ENCODE measurements around the gene NMD3.
"Not testable (repeated sequence)": the region's sequence is repeated elsewhere in the genome, so short reads cannot be mapped to it uniquely, and the experiment has no call there.

NMD3 gene

DNA sequence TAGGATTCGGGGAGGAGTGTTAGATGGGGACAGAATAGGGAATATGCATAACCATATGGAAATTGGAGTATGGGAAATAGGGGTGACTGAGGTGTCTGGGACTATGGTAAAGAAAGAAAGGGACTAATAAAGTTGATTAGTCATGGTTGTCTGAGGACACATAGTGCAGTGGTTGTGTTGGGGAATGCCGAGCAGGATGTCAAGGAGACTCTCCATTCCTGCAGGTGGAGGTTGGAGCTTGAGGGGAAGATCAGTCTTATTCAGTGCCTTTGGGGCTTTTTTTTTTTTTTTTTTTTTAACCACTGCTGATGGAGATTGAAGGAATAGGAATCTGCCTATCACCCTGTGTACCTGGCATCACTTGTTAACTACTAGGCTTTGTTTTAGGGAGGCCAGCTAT lies 10.8 kb downstream of the NMD3 start:
- DNase-seq (ENCODE audit: low read depth in 3 of 3): no peak

DNA sequence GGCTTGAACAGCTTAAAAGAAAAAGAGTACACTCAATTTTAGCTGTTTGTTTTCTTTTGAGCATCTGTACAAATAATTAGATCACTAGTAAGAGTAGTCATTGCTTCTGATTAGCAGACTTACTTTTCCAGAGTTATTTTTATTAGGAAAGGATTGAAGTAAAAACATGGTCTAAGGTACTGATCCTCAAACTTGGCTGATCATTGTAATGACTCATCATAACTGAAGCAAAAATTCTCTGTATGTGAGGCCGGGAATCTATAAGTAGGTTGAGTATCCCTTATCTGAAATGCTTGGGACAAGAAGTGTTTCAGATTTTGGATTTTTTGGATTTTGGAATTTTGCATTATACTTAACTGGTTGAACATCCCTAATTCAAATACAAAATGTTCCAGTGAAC lies 12.4 kb downstream of the NMD3 start:
- DNase-seq (ENCODE audit: low read depth in 3 of 3): no peak

DNA sequence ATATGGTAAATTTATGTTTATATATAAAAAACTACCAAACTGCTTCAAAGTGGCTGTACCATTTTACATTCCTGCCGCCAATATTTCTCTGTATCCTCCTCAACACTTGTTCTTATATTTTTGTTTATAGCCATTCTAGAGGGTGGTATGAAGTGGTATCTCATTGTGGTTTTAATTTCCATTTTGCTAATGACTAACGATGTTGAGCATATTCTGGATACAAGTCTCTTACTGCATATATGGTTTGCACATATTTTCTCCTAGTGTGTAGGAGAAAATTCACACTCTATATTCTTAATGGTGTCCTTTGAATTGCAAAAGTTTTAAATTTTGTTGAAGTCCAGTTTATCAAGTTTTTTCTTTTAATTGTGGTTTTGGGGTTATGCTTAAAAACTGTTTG lies 15.1 kb downstream of the NMD3 start:
- no peak for DNase-seq (ENCODE audit: low read depth in 3 of 3)

DNA sequence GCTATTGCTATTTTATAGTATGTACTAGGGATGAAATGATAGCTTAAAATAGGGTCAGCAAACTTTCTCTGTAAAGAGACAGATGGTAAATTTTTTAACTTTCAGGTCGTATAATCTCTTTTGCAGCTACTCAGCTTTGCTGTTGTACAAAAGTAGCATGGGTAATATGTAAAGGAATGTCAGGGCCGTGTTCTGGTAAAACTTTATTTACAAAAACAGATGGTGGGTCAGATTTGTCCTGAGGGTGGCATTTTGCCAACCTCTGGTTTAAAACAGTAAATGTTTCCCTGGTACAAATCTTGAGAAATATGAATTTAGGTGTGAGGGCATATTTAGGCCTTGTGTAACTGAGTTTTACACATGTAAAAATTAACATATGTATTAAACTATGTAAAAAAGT lies 18.6 kb downstream of the NMD3 start:
- DNase-seq (ENCODE audit: low read depth in 3 of 3): no peak

DNA sequence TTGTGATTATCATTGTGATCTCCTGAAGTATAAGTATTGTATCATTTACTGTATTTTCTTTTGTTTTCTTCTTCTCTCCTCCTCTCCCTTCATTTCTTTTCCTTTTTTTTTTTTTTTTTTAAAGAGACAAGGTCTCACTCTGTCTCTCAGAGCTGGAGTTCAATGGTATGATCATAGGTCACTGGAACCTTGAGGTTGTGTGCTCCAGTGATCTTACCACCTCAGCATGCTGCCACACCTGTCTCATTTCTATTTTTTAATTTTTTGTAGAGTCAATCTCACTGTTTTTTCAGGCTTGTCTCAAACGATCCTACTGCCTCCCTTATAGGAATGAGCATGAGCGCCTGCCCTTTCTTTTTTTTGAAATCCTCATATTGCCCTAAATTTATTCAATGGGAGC lies 23.4 kb downstream of the NMD3 start:
- DNase-seq (ENCODE audit: low read depth in 3 of 3): no peak

DNA sequence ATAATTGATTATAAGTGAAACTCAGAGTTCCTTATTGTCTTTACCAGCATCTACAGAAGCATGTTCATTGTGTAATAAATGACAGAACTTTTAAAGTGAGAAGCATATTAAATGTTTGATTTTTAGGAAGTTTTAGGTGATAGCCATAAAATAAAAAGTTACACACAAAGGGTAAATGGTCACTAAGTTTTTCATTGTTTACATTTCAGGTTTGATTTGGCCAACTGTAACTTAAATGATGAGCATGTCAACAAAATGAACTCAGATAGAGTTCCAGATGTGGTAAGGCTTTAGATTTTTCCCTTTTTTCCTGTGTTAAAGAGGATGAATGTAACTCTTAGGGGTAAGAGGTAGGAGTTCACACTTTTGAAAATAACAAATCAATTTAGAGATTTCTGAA lies 25.9 kb downstream of the NMD3 start:
- no peak for DNase-seq (ENCODE audit: low read depth in 3 of 3)

DNA sequence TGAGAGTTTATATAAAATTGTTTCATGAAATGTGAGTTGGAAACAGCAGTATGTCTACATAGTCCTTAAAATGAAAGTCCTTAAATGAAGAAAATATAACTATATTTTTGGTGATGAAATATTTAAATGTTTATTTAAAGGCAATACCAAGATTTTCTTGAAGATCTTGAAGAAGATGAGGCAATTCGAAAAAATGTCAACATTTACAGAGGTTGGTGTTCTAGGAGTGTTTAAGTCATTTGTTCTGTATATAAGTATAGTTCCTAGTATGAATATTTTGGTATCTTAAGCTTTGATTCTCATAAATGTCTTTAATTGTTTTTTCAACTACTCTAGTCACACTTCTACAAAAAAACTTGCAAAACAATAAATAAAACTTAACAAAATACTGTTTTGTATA lies 29.0 kb downstream of the NMD3 start:
- no peak for DNase-seq (ENCODE audit: low read depth in 3 of 3)

DNA sequence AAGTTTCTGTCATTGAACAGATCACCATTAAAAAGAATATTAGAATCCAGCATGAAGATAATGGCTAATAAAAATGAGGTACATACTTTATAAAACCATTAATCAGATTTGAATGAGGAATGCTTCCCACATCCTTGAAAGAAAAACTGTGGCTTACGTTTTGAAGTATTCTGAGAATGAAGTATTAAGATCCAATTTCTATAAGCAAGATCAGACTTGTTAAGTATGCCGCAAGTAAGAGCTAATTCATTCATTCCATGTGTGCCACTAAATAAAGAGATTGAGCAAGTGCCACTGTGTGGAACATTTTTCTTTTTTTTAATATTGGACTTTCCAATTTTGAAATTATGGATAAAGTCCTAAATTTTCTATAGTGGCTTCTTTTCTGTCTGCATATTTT lies 30.6 kb downstream of the NMD3 start:
- no peak for DNase-seq (ENCODE audit: low read depth in 3 of 3)

DNA sequence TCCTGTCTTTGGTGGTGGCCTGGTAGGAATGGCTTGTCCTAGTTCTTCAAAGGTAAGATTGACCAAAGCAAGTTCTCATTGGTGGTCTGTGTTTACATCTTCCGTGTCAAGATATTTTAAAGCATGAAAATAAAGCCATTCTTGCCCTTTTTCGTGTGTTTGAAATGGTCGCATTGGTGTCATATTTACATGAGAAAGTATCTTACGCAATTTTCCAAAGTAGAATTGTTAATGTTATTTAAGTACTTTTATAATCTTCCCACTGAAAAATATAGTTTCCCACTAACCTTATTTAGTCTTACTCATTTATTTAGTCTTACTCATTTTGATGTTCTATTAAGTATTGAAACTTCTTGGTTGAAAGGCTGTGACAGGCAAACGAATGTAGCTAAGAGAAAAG lies 31.0 kb downstream of the NMD3 start:
- no peak for DNase-seq (ENCODE audit: low read depth in 3 of 3)

DNA sequence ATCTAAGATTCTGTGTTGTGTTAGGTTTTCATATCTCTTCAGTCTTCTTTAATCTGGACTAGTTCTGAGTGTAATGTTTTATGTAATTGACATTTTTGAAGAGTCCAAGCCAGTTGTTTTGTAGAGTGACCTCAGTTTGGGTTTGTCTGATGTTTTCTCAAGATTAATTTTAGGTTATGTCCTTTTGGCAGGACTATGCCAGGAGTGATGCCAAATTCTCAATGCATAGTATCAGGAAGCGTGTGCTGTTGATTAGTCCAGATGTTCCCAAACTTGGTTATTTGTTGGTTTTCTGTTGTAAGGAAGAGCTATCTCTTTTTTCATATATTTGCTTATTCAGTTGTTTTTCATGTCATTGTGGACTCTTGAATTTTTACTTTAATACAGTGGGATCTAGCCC lies 32.6 kb downstream of the NMD3 start:
- no peak for DNase-seq (ENCODE audit: low read depth in 3 of 3)

DNA sequence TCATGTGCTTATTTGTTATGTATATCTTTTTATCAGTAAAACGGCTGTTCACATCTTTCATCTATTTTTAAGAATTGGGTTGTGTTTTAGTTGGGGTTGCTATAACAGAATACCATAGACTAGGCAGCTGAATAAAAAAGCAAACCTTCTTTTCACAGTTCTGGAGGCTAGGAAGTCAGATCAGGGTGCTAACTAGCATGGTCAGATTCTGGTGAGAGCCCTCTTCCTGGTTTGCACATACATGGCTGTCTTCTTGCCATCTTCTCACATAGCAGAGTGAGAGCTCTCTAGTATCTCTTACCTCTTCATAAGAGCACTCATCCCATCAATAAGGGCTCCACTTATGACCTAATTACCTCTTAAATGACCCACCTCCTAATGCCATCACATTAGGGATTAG lies 33.8 kb downstream of the NMD3 start:
- DNase-seq (ENCODE audit: low read depth in 3 of 3): no peak

DNA sequence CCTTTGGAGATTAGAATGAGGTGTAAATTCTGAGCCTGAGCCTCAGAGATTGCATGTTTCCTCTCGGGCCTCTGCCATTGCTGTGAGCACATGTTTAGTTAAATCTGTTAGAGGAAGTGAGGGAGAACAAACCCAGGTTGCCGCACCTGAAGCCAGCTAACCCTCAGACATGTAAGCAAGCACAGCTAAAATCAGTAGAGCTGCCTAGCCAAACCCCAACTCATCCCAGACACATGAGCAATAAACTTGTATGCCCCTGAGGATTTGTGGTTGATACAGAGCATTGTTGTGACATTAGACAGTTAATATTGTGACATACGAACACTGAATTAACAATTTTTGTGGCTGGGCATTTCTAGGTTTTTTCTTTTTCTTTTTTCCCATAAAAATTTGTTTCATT lies 41.9 kb downstream of the NMD3 start:
- DNase-seq (ENCODE audit: low read depth in 3 of 3): no peak

DNA sequence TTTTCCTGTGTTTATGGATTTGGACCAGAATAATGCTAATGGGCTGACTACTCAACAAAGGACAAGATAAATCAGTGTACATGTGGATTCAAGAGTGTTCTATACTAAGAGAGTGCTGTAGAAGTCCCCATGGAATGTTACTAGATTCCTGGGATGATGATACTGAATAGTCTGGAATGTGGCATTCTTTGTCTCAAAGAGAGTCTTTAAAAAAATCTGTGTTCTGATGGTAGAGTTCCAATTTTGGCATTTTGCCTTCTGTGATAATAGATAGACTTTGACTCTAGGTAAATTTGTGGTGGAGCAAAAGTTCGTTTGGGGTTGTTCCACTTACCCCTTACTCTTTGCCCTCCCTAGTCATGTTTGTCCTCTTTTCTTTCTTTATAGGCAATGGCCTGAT lies 43.7 kb downstream of the NMD3 start:
- DNase-seq (ENCODE audit: low read depth in 3 of 3): no peak

DNA sequence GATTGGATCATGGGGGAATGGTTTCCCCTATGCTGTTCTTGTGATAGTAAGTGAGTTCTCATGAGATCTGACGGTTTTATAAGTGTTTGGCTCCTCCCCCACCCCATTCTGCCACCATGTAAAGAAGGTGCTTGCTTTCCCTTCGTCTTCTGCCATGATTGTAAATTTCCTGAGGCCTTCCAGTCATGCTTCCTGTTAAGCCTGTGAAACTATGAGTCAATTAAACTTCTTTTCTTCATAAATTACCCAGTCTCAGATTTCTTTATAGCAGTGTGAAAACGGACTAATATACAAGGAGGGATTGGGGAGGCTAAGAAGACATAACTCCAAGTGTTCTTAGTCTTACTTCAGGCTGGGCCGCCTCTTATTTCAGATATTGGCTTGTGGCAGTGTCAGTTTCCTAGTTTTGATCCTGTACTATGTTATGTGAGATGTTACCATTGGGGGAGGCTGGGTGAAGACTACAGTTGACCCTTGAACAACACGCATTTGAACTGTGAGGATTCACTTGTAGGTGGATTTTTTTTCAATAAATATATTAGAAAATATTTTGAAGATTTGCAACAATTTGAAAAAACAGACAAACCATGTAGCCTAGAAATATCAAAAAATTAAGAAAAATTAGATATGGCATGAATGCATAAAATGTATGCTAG lies 44.9 kb downstream of the NMD3 start:
- DNase-seq (ENCODE audit: low read depth in 3 of 3): no peak

DNA sequence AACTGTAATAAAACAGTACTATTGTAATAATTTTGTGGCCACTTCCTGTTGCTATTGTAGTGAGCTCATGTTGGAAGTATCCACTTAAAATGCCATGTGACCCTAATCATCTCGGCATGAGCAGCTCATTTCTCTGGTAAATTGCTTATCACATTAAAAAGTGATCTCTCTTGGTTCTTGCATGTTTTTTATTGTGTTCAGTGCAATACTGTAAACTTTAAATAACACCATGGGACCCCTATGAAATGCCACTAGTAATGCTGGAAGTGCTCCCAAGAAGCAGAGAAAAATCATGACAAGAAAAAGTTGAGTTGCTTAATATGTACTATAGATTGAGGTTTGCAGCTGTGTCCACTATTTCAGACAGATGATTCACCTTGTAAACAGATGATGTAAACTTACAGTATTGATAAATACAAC lies 45.6 kb downstream of the NMD3 start:
- DNase-seq (ENCODE audit: low read depth in 3 of 3): no peak

DNA sequence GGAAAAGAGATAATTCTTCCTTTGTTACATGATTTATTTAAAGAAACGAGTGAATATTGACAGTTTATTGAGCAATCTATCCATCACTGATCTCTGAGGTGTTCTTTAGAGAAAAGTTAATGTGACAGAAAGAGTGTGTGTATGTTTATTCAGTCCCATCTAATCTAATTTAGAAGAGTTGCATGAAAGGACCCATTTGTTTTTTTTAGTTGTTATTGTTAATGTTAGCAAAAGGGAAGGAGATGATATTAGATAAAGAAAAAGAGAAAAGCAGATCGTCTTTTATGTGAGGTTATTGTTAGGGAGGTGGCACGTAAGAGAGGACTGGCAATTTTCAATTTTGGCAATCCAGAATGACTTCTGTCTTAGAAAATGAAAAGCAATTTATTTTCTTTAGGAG lies 46.5 kb downstream of the NMD3 start:
- no peak for DNase-seq (ENCODE audit: low read depth in 3 of 3)

DNA sequence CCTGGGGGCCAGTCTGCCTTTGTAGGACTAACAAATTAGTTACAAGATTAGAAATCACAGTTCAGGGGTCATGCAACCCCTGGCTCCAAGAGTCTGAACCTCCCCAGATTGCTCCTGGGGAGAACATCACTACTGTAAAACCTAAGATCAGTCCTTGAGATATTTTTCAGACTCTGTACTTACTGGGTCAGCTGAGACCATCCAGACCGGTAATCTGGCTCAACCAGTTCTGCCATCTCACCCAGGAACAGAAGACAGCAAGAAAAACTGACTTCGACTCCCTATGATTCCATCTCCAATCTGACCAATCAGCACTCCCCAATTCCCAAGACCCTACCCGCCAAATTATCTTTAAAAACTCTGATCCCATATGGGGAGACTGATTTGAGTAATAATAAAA lies 47.5 kb downstream of the NMD3 start:
- DNase-seq (ENCODE audit: low read depth in 3 of 3): no peak

DNA sequence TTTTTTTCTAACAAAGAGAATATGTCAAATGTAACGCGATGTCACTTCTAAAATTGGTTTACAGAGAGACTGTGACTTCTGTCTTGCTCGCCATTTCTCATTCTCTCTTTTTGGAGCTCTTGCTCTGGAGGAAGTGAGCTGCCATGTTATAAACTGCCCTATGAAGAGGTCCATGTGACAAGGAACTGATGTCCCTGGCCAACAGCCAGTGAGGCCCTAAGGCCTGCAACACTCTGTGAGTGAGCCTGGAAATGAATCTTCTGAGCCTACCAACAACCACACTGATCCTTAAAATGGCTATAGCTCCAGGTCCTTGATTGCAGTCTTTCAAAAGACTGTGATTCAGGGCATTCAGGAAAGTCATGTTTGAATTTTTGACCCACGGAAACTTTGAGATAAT lies 49.9 kb downstream of the NMD3 start:
- no peak for DNase-seq (ENCODE audit: low read depth in 3 of 3)

DNA sequence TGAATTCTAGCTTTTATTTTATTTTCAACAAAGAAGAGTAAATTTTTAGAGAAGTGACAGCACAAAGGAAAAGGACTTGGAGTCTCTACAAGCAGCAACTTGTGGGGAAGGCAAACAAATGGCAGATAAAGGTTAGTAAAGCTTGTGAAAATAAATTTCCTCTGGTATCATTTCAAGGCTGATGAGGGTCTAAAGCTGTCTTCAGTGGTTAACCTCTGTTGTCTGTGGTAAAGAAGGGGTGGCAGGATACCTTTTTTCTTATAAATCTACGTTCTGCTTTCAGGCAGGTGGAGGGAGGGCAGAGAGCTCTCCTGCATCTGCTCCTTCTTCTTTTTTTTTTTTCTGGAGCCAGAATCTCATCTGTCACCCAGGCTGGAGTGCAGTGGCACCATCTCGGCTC lies 50.5 kb downstream of the NMD3 start:
- DNase-seq (ENCODE audit: low read depth in 3 of 3): no peak

DNA sequence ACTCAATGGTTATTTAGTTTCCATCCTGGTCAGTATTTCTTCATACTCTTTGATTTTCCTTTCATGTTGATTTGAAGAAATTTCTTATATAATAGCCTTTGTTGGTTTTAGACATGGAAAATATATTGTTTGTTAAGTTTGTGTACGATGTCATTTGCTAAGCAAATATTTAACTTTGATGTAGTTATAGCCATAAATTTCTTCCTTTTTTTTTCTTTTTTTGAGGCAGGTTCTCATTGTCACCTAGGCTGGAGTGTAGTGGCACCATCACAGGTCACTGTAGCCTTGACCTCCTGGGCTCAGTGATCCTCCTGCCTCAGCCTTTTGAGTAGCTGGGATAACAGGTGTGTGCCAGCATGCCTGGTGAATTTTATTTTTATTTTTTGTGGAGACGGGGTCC lies 51.4 kb downstream of the NMD3 start:
- DNase-seq (ENCODE audit: low read depth in 3 of 3): no peak

DNA sequence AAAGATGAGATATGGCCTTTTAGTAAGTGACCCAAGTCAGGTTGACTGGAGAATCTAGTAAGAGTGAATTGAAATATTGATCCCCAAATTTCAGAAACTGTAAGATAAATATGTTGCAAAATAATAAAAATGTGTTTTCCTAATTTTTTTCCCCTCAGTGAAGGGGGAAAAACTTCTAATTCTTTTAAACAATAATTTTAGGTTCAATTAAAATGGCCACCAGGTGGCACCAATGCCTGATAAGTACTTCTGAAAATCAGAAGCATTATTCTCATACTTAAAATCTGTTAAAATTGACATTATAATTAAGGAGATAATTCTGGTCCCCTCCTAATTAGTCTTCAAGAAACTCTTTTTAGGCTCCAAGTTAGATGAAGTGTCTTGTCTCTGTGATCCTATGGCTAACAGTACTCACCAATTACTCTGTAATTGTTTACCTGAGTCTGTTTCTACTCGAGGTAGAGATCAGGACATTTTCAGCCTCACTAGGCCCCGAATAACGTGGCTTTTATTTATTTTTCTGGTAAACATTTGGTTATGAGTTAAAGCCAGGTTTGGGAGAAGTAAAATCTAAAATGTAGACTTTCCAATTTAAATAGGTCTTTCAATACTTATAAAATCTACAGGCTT lies 52.6 kb downstream of the NMD3 start:
- DNase-seq (ENCODE audit: low read depth in 3 of 3): peak in 1 of 3 donors; percentile 12

DNA sequence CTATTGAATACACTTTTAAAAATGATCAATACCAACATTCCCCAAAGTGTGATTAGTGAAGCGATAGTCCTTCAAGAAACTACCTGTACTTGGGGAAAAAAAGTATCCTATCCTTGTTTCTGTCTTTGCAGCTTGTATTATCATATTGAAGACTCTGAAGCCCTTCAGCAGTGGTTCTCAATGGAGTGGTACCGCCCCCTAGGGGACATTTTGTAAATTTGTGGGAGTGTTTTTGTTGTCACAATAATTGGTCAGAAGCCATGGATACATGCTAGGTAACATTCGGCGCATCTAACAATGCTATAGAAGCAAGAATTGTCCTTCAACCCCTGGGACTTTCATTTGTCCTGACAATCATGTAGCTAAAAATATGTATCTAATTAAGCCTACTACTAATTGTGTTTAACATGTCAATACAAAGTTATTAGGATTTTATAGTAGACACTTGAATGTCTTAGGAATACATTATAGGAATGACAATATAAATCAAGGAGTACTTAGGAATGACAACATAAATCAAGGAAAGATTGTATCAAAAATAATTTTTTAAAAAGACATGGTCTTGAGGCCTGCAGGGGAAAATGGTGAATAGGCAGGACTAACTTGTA lies 53.7 kb downstream of the NMD3 start:
- DNase-seq (ENCODE audit: low read depth in 3 of 3): peak; percentile 9 to 33 (median 32)

DNA sequence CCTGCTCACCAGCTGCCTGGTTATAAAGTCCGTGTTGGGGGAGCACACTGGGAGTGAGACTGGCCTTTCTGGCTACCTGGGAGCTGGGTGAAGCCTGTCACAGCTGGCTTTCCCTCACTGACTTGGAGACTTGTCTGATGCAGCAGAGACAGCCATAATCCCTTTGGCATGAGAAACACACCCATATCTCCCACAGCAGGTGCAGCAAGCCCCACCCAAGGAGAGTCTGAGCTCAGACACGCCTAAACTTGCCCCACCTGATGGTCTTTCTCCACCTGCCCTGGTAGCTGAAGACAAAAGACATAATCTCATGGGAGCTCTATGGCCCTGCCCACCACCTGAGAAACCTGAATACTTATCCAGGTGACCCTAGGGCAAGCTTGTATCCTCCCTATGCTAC lies 54.8 kb downstream of the NMD3 start:
- no peak for DNase-seq (ENCODE audit: low read depth in 3 of 3)

DNA sequence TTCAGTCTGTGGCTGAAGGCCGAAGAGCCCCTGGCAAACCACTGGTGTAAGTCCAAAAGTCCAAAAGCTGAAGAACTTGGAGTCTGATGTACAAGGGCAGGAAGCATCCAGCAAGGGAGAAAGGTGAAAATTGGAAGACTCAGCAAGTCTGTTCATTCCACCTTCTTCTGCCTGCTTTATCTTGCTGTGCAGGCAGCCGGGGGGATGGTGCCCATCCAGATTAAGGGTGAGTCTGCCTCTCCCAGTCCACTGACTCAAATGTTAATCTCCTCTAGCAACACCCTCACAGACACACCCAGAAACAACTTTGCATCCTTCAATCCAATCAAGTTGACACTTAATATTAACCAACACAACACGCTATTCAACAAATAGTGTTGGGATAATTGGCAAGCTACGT lies 61.3 kb downstream of the NMD3 start:
- DNase-seq (ENCODE audit: low read depth in 3 of 3): not testable (repeated sequence)
